Measurements from ENCODE around the gene LBX1. TPM values are rescaled to one million over a fixed set of nuclear protein-coding genes. Genes with fewer than 3 reads are reported as not detected.

The LBX1 gene
- total RNA-seq, 1 experiment from 2014 or later = 0.15 TPM

DNA sequence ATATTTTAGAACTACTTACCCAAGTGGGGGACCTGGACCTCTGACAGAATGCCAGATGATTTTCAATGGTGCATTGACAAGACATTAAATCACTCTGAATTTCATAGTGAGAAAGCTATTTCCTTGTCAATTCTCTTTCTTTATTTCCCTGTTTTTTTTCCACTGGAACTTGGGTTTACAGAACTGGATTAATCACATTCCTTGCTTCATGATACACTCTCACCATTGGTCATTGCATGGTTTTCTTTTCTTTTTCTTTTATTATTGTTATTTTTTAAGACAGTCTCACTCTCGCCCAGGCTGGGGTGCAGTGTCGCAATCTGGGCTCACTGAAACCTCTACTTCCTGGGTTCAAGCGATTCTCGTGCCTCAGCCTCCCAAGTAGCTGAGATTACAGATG, 38.5 kb upstream of the LBX1 start:
- Histone ChIP-seq H3K27ac (ENCODE audit: low read length) (no peak overlapping the region), H3K36me3 (ENCODE audit: control insufficient read depth, insufficient read depth, low read length) (no peaks in the 10 kb centered on the region), H3K4me1 (ENCODE audit: control insufficient read depth, insufficient read depth, low read length) (no peaks in the 10 kb centered on the region), H3K4me3 (ENCODE audit: low read depth in 2 of 2, low read length in 2 of 2) (no peak overlapping the region), H3K27me3 (ENCODE audit: control insufficient read depth, insufficient read depth, low read length) (no peaks in the 10 kb centered on the region), H3K9me3 (ENCODE audit: control insufficient read depth, insufficient read depth, low read depth, low read length) (no peaks in the 10 kb centered on the region)
- in situ Hi-C loops (cut with HindIII; ENCODE audit: low pct_unique_long_range_greater_than_20kb, low sequenced_read_pairs) (no loop called here), intact Hi-C loops (cut with micrococcal nuclease; ENCODE audit: unreplicated experiment) (no loop called here)
- ChIA-PET CTCF (no interaction called here), POLR2A (interaction anchor here (0.5 kb wide), 1 partner anchor 11 kb away, joined by 5 read pairs; no protein-coding TSS in a partner anchor)
- ATAC-seq (no peak), DNase-seq (ENCODE audit: low read depth, low spot score) (no peak)
- TF ChIP-seq, protein P1, sequence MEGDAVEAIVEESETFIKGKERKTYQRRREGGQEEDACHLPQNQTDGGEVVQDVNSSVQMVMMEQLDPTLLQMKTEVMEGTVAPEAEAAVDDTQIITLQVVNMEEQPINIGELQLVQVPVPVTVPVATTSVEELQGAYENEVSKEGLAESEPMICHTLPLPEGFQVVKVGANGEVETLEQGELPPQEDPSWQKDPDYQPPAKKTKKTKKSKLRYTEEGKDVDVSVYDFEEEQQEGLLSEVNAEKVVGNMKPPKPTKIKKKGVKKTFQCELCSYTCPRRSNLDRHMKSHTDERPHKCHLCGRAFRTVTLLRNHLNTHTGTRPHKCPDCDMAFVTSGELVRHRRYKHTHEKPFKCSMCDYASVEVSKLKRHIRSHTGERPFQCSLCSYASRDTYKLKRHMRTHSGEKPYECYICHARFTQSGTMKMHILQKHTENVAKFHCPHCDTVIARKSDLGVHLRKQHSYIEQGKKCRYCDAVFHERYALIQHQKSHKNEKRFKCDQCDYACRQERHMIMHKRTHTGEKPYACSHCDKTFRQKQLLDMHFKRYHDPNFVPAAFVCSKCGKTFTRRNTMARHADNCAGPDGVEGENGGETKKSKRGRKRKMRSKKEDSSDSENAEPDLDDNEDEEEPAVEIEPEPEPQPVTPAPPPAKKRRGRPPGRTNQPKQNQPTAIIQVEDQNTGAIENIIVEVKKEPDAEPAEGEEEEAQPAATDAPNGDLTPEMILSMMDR (IDR thresholded peaks at IDR 0.05) = no peak
- TF ChIP-seq TCF7L2 (IDR thresholded peaks at IDR 0.05; ENCODE audit: low read depth, low read length) (no peak), POLR2AphosphoS5 (IDR thresholded peaks at IDR 0.05; ENCODE audit: low read depth, low read length) (no peak), SIN3A (IDR thresholded peaks at IDR 0.05; ENCODE audit: borderline replicate concordance, insufficient read depth, low read depth, low read length) (no peak)
- TF ChIP-seq, protein P2, sequence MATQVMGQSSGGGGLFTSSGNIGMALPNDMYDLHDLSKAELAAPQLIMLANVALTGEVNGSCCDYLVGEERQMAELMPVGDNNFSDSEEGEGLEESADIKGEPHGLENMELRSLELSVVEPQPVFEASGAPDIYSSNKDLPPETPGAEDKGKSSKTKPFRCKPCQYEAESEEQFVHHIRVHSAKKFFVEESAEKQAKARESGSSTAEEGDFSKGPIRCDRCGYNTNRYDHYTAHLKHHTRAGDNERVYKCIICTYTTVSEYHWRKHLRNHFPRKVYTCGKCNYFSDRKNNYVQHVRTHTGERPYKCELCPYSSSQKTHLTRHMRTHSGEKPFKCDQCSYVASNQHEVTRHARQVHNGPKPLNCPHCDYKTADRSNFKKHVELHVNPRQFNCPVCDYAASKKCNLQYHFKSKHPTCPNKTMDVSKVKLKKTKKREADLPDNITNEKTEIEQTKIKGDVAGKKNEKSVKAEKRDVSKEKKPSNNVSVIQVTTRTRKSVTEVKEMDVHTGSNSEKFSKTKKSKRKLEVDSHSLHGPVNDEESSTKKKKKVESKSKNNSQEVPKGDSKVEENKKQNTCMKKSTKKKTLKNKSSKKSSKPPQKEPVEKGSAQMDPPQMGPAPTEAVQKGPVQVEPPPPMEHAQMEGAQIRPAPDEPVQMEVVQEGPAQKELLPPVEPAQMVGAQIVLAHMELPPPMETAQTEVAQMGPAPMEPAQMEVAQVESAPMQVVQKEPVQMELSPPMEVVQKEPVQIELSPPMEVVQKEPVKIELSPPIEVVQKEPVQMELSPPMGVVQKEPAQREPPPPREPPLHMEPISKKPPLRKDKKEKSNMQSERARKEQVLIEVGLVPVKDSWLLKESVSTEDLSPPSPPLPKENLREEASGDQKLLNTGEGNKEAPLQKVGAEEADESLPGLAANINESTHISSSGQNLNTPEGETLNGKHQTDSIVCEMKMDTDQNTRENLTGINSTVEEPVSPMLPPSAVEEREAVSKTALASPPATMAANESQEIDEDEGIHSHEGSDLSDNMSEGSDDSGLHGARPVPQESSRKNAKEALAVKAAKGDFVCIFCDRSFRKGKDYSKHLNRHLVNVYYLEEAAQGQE (IDR thresholded peaks at IDR 0.05; ENCODE audit: insufficient read depth in 1 of 2, low read depth in 2 of 2, low read length in 1 of 2) = no peak
- no TSS peak for BruUV-seq (replicated peaks)

DNA sequence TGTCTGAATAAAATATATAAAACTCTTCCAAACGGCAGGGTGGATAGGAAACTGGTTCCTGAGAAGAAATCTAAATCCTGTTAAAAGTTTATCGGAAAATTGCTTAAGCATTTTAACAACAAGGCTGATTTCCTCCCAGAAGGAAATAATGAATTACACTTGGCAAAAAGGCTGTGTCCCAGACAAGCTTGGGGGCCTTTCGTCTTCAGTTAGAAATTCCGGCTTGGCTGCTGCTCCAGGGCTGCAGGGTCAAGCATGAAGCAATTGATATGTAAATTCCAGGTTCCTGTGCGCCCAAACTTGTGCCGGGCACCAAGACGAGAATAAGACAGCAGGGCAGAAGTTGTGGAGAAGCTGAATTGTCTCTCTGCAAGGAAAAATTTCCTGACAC, 38.0 kb upstream of the LBX1 start:
- Histone ChIP-seq H3K27ac (ENCODE audit: low read length) (no peak overlapping the region), H3K4me3 (ENCODE audit: low read depth in 2 of 2, low read length in 2 of 2) (no peak overlapping the region), H3K27me3 (ENCODE audit: control insufficient read depth, insufficient read depth, low read length) (no peaks in the 10 kb centered on the region), H3K9me3 (ENCODE audit: control insufficient read depth, insufficient read depth, low read depth, low read length) (no peaks in the 10 kb centered on the region), H3K4me1 (ENCODE audit: control insufficient read depth, insufficient read depth, low read length) (no peaks in the 10 kb centered on the region), H3K36me3 (ENCODE audit: control insufficient read depth, insufficient read depth, low read length) (no peaks in the 10 kb centered on the region)
- CTCF ChIA-PET = no interaction called here
- TF ChIP-seq POLR2AphosphoS5 (IDR thresholded peaks at IDR 0.05; ENCODE audit: low read depth, low read length) = no peak
- TF ChIP-seq, protein P1 (IDR thresholded peaks at IDR 0.05) = no peak
- TF ChIP-seq, protein P2 (IDR thresholded peaks at IDR 0.05; ENCODE audit: insufficient read depth in 1 of 2, low read depth in 2 of 2, low read length in 1 of 2) = no peak
- no peak for TF ChIP-seq SIN3A (IDR thresholded peaks at IDR 0.05; ENCODE audit: borderline replicate concordance, insufficient read depth, low read depth, low read length)
- TF ChIP-seq TCF7L2 (IDR thresholded peaks at IDR 0.05; ENCODE audit: low read depth, low read length) = no peak
- no TSS peak for BruUV-seq (replicated peaks)
- in situ Hi-C loops (cut with HindIII; ENCODE audit: low pct_unique_long_range_greater_than_20kb, low sequenced_read_pairs) = no loop called here
- POLR2A ChIA-PET = interaction anchor here (0.5 kb wide), 1 partner anchor 12 kb away, joined by 5 read pairs; no protein-coding TSS in a partner anchor
- no peak for ATAC-seq
- intact Hi-C loops (cut with micrococcal nuclease; ENCODE audit: unreplicated experiment) = no loop called here
- DNase-seq (ENCODE audit: low read depth, low spot score) = no peak
